Measurements from ENCODE around the gene COL25A1. TPM values are rescaled to one million over a fixed set of nuclear protein-coding genes. Genes with fewer than 3 reads are reported as not detected.

The COL25A1 gene
- total RNA-seq, 1 experiment from 2014 or later: 8.8 TPM

DNA sequence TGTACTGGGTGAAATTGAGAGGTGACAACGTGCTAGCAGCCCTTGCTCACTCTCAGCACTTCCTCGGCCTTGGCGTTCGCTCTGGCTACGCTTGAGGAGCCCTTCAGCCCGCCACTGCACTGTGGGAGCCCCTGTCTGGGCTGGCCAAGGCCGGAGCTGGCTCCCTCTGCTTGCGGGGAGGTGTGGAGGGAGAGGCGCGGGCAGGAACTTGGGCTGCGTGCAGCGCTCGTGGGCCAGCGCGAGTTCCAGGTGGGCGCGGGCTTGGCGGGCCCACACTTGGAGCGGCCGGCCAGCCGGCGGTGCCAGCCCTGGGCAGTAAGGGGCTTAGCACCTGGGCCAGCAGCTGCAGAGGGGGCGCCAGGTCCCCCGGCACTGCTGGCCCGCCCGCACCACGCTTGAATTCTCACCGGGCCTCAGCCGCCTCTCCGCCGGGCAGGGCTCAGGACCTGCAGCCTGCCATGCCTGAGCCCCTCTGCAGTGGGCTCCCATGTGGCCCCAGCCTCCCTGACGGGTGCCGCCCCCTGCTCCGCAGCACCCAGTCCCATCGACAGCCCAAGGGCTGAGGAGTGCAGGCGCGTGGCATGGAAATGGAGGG, 290.1 kb downstream of the COL25A1 start:
- DNase-seq (ENCODE audit: low spot score): no peak
- BruUV-seq (replicated peaks): no TSS peak
- H3K9me3 ChIP-seq (ENCODE audit: low read depth, low read length, poor library complexity, severe bottlenecking): no peaks in the 10 kb centered on the region
- H3K27ac ChIP-seq (ENCODE audit: low read depth, low read length, poor library complexity, severe bottlenecking): no peak overlapping the region
- no peaks in the 10 kb centered on the region for H3K36me3 ChIP-seq (ENCODE audit: insufficient read depth, low read length, poor library complexity, severe bottlenecking)
- POLR2A ChIA-PET (ENCODE audit: low non-redundant PET): no interaction called here
- peaks cover 12% of the 10 kb centered on the region for H3K4me1 ChIP-seq (ENCODE audit: insufficient read depth, low read length, poor library complexity, severe bottlenecking)
- intact Hi-C loops (cut with micrococcal nuclease; ENCODE audit: unreplicated experiment): no loop called here
- TF ChIP-seq, protein P1, sequence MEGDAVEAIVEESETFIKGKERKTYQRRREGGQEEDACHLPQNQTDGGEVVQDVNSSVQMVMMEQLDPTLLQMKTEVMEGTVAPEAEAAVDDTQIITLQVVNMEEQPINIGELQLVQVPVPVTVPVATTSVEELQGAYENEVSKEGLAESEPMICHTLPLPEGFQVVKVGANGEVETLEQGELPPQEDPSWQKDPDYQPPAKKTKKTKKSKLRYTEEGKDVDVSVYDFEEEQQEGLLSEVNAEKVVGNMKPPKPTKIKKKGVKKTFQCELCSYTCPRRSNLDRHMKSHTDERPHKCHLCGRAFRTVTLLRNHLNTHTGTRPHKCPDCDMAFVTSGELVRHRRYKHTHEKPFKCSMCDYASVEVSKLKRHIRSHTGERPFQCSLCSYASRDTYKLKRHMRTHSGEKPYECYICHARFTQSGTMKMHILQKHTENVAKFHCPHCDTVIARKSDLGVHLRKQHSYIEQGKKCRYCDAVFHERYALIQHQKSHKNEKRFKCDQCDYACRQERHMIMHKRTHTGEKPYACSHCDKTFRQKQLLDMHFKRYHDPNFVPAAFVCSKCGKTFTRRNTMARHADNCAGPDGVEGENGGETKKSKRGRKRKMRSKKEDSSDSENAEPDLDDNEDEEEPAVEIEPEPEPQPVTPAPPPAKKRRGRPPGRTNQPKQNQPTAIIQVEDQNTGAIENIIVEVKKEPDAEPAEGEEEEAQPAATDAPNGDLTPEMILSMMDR (conservative IDR thresholded peaks at IDR 0.05; ENCODE audit: low read depth, low read length): no peak
- TF ChIP-seq EZH2 (IDR thresholded peaks at IDR 0.05; ENCODE audit: borderline replicate concordance, low read depth, low read length, poor library complexity, severe bottlenecking): no peak
- CTCF ChIA-PET: no interaction called here
- H3K27me3 ChIP-seq (replicated peaks; ENCODE audit: insufficient read depth, low read depth, low read length, poor library complexity): no peaks in the 10 kb centered on the region
- H3K4me3 ChIP-seq (ENCODE audit: low read depth, low read length, poor library complexity, severe bottlenecking): no peak overlapping the region

DNA sequence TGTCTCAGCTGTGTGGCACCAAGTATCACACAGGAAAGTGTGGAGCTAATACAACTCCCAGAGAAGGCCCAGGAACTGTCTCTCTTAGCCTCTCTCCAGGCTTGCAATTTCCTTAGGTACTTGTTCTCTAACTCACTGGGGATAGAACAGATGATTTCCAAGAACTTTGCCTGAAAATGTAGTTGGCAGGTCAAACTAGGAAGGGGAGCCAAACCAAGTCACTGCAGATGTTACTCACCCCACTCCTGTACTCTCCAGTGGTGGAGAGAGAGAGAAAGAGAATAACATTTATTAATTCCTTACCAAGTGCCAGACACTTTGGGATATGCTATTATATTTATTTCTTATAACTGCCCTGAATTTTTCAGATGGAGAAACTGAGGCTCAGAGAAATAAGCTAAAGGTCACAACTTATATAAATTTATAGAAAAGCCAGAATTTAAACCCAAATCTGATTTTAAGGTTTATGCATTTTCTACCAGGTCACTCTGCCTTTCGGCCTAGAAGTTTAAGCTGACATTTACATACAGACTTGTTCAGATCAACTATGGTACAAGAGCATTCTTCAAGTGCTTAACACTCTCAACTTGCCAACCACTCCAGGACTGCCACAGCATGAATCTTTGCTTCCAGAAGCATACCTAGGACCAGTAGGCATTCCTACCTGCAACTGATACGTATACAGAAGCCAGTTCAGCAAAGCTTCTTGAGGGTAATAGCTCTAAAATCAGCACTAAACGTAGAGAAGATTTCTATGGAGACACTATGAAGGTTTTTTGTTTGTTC, 291.0 kb downstream of the COL25A1 start:
- Histone ChIP-seq H3K4me3 (ENCODE audit: low read depth, low read length, poor library complexity, severe bottlenecking) (no peak overlapping the region), H3K27me3 (replicated peaks; ENCODE audit: insufficient read depth, low read depth, low read length, poor library complexity) (no peaks in the 10 kb centered on the region), H3K36me3 (ENCODE audit: insufficient read depth, low read length, poor library complexity, severe bottlenecking) (no peaks in the 10 kb centered on the region), H3K4me1 (ENCODE audit: insufficient read depth, low read length, poor library complexity, severe bottlenecking) (peaks cover 12% of the 10 kb centered on the region), H3K27ac (ENCODE audit: low read depth, low read length, poor library complexity, severe bottlenecking) (no peak overlapping the region), H3K9me3 (ENCODE audit: low read depth, low read length, poor library complexity, severe bottlenecking) (no peaks in the 10 kb centered on the region)
- TF ChIP-seq EZH2 (IDR thresholded peaks at IDR 0.05; ENCODE audit: borderline replicate concordance, low read depth, low read length, poor library complexity, severe bottlenecking): no peak
- TF ChIP-seq, protein P1 (conservative IDR thresholded peaks at IDR 0.05; ENCODE audit: low read depth, low read length): no peak
- intact Hi-C loops (cut with micrococcal nuclease; ENCODE audit: unreplicated experiment): no loop called here
- ChIA-PET POLR2A (ENCODE audit: low non-redundant PET) (no interaction called here), CTCF (no interaction called here)
- DNase-seq (ENCODE audit: low spot score): no peak
- no TSS peak for BruUV-seq (replicated peaks)

DNA sequence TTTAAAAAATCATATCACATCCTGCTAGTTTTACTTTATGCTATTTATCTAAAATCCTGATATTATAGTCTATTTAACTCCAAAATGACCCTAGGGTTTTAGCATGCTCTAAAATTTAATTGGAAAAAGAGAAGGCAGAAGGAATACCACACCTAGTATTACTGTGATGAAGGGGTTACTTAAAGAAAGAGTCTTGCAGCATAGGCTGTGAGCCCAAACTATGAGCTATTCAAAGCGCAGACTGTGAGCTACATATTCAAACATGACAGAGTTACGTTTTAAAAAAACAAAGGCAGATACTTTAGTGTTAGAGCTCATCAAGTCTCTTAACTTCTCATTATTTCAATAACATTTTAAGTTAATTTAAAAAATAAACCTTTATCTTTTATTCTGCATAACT, 291.9 kb downstream of the COL25A1 start:
- POLR2A ChIA-PET (ENCODE audit: low non-redundant PET): no interaction called here

More for the DNA sequence above, 291.9 kb downstream of the COL25A1 start:
- Histone ChIP-seq H3K9me3 (ENCODE audit: low read depth, low read length, poor library complexity, severe bottlenecking) (no peaks in the 10 kb centered on the region), H3K36me3 (ENCODE audit: insufficient read depth, low read length, poor library complexity, severe bottlenecking) (no peaks in the 10 kb centered on the region), H3K4me1 (ENCODE audit: insufficient read depth, low read length, poor library complexity, severe bottlenecking) (peaks cover 12% of the 10 kb centered on the region), H3K27me3 (replicated peaks; ENCODE audit: insufficient read depth, low read depth, low read length, poor library complexity) (no peaks in the 10 kb centered on the region), H3K27ac (ENCODE audit: low read depth, low read length, poor library complexity, severe bottlenecking) (no peak overlapping the region), H3K4me3 (ENCODE audit: low read depth, low read length, poor library complexity, severe bottlenecking) (no peak overlapping the region)
- BruUV-seq (replicated peaks): no TSS peak
- TF ChIP-seq, protein P1 (conservative IDR thresholded peaks at IDR 0.05; ENCODE audit: low read depth, low read length): no peak
- TF ChIP-seq EZH2 (IDR thresholded peaks at IDR 0.05; ENCODE audit: borderline replicate concordance, low read depth, low read length, poor library complexity, severe bottlenecking): no peak
- no peak for DNase-seq (ENCODE audit: low spot score)
- CTCF ChIA-PET: no interaction called here
- intact Hi-C loops (cut with micrococcal nuclease; ENCODE audit: unreplicated experiment): no loop called here
